ENCODE results near the gene CHKA. TPM values are rescaled to one million over a fixed set of nuclear protein-coding genes. Genes with fewer than 3 reads are reported as not detected.

Gene CHKA
- total RNA-seq, 4 donors from 2014 or later: 1.1 to 13.0 (median 4.2) TPM

GRCh38 chr11:68061508-68061907 is 59.7 kb downstream of the CHKA start:
- WGBS, 2 donors: 84 to 95% methylated on average over 3 to 5 of the region's 7 CpGs
- intact Hi-C loops (cut with DNase I): no loop called here
- H3K4me3 ChIP-seq: no peak overlapping the region
- H3K27me3 ChIP-seq: no peaks in the 10 kb centered on the region
- DNase-seq: no peak
- peaks cover 0 to 72% (median 0%) of the 10 kb centered on the region in 3 donors for H3K36me3 ChIP-seq
- no peak overlapping the region for H3K27ac ChIP-seq
- H3K9me3 ChIP-seq: no peaks in the 10 kb centered on the region
- TF ChIP-seq POLR2A (IDR thresholded peaks at IDR 0.05) (no peak), CTCF (IDR thresholded peaks at IDR 0.05) (no peak)
- no peaks in the 10 kb centered on the region for H3K4me1 ChIP-seq

- no peak for DNase-seq
- Histone ChIP-seq H3K27me3 (no peaks in the 10 kb centered on the region), H3K9me3 (no peaks in the 10 kb centered on the region), H3K27ac (no peak overlapping the region), H3K4me3 (no peak overlapping the region), H3K4me1 (no peaks in the 10 kb centered on the region), H3K36me3 (peaks cover 0 to 43% (median 0%) of the 10 kb centered on the region in 3 donors)
- WGBS, 2 donors: 95 to 100% methylated on average over 4 of the region's 4 CpGs
- intact Hi-C loops (cut with DNase I): no loop called here
- no peak for TF ChIP-seq POLR2A (IDR thresholded peaks at IDR 0.05)
- no peak for TF ChIP-seq CTCF (IDR thresholded peaks at IDR 0.05)
Measured at GRCh38 chr11:68057807-68058206, 63.4 kb downstream of the CHKA start.

GRCh38 chr11:68056317-68057285 is 64.6 kb downstream of the CHKA start:
- H3K36me3 ChIP-seq: peaks cover 0 to 43% (median 0%) of the 10 kb centered on the region in 3 donors

GRCh38 chr11:68053981-68054812 is 67.0 kb downstream of the CHKA start:
- Histone ChIP-seq H3K4me3 (no peak overlapping the region), H3K4me1 (no peaks in the 10 kb centered on the region), H3K27ac (no peak overlapping the region), H3K27me3 (no peaks in the 10 kb centered on the region), H3K36me3 (peaks cover 13 to 50% (median 20%) of the 10 kb centered on the region in 3 donors), H3K9me3 (no peaks in the 10 kb centered on the region)
- no peak for DNase-seq
- WGBS, 2 donors: 80 to 91% methylated on average over 6 to 8 of the region's 11 CpGs
- intact Hi-C loops (cut with DNase I): no loop called here
- no peak for TF ChIP-seq POLR2A (IDR thresholded peaks at IDR 0.05)
- TF ChIP-seq CTCF (IDR thresholded peaks at IDR 0.05): no peak

More at GRCh38 chr11:68056317-68057285, 64.6 kb downstream of the CHKA start:
- no peak for DNase-seq
- intact Hi-C loops (cut with DNase I): no loop called here
- no peak overlapping the region for H3K4me3 ChIP-seq
- no peaks in the 10 kb centered on the region for H3K4me1 ChIP-seq
- no peak overlapping the region for H3K27ac ChIP-seq
- no peaks in the 10 kb centered on the region for H3K9me3 ChIP-seq
- no peaks in the 10 kb centered on the region for H3K27me3 ChIP-seq
- TF ChIP-seq POLR2A (IDR thresholded peaks at IDR 0.05): no peak
- 93 to 94% methylated on average over 9 to 12 of the region's 12 CpGs for WGBS, 2 donors

GRCh38 chr11:68053117-68053516 is 68.1 kb downstream of the CHKA start:
- intact Hi-C loops (cut with DNase I): no loop called here
- no peak overlapping the region for H3K27ac ChIP-seq
- H3K36me3 ChIP-seq: peaks cover 15 to 58% (median 27%) of the 10 kb centered on the region in 3 donors
- no peaks in the 10 kb centered on the region for H3K9me3 ChIP-seq
- no peak overlapping the region for H3K4me3 ChIP-seq
- TF ChIP-seq CTCF (IDR thresholded peaks at IDR 0.05): no peak
- TF ChIP-seq POLR2A (IDR thresholded peaks at IDR 0.05): no peak
- DNase-seq: no peak
- 68 to 100% methylated on average over 1 to 7 of the region's 9 CpGs for WGBS, 2 donors
- peaks cover 0 to under 1% (median 0%) of the 10 kb centered on the region in 3 donors for H3K4me1 ChIP-seq
- H3K27me3 ChIP-seq: no peaks in the 10 kb centered on the region
